GM19240 (cell line): ENCODE results near the gene L1CAM.

Experiments
- DNase-seq: peaks from one replicate; pipeline ENCODE4 v3.0.0; 2011; ENCODE audit warnings: low spot score; ENCODE audit not compliant: insufficient read length

Gene L1CAM

GRCh38 chrX:153865685-153866084, 20.3 kb downstream of the L1CAM start:
- no peak for DNase-seq

GRCh38 chrX:153865321-153865580, 20.7 kb downstream of the L1CAM start:
- no peak for DNase-seq

- DNase-seq, result no peak
Measured at GRCh38 chrX:153864561-153865320, 21.2 kb downstream of the L1CAM start.

GRCh38 chrX:153864101-153864500, 21.9 kb downstream of the L1CAM start:
- no peak for DNase-seq

- DNase-seq, result no peak
Measured at GRCh38 chrX:153863251-153863991, 22.6 kb downstream of the L1CAM start.

- no peak for DNase-seq
Measured at GRCh38 chrX:153862369-153863250, 23.4 kb downstream of the L1CAM start.

GRCh38 chrX:153861733-153862310, 24.2 kb downstream of the L1CAM start:
- no peak for DNase-seq

- DNase-seq, result no peak
Measured at GRCh38 chrX:153861151-153861550, 24.8 kb downstream of the L1CAM start.

- DNase-seq, result no peak
Measured at GRCh38 chrX:153857348-153857903, 28.5 kb downstream of the L1CAM start.

GRCh38 chrX:153854702-153855101, 31.3 kb downstream of the L1CAM start:
- no peak for DNase-seq

GRCh38 chrX:153853902-153854267, 32.1 kb downstream of the L1CAM start:
- DNase-seq, result no peak

GRCh38 chrX:153853180-153853901, 32.6 kb downstream of the L1CAM start:
- DNase-seq, result no peak

GRCh38 chrX:153851981-153852380, 34.0 kb downstream of the L1CAM start:
- DNase-seq, result no peak

GRCh38 chrX:153848325-153848724, 37.6 kb downstream of the L1CAM start:
- no peak for DNase-seq

GRCh38 chrX:153845842-153846241, 40.1 kb downstream of the L1CAM start:
- no peak for DNase-seq

- DNase-seq, result no peak
Measured at GRCh38 chrX:153845195-153845594, 40.8 kb downstream of the L1CAM start.

- DNase-seq, result no peak
Measured at GRCh38 chrX:153844509-153845082, 41.4 kb downstream of the L1CAM start.

GRCh38 chrX:153836921-153837320, 49.1 kb downstream of the L1CAM start:
- DNase-seq, result no peak

- no peak for DNase-seq
Measured at GRCh38 chrX:153832728-153833127, 53.2 kb downstream of the L1CAM start.

GRCh38 chrX:153831429-153832150, 54.4 kb downstream of the L1CAM start:
- DNase-seq, result no peak
